Measurements from ENCODE around the gene SRGAP2. TPM values are rescaled to one million over a fixed set of nuclear protein-coding genes. Genes with fewer than 3 reads are reported as not detected.
A peak's percentile ranks its signal among the peaks of the same experiment; 100 is the strongest.
"Not testable (repeated sequence)": the region's sequence is repeated elsewhere in the genome, so short reads cannot be mapped to it uniquely, and the experiment has no call there.

Gene SRGAP2
- 100 to 1,000 TPM; 124 to 130 TPM for total RNA-seq

DNA sequence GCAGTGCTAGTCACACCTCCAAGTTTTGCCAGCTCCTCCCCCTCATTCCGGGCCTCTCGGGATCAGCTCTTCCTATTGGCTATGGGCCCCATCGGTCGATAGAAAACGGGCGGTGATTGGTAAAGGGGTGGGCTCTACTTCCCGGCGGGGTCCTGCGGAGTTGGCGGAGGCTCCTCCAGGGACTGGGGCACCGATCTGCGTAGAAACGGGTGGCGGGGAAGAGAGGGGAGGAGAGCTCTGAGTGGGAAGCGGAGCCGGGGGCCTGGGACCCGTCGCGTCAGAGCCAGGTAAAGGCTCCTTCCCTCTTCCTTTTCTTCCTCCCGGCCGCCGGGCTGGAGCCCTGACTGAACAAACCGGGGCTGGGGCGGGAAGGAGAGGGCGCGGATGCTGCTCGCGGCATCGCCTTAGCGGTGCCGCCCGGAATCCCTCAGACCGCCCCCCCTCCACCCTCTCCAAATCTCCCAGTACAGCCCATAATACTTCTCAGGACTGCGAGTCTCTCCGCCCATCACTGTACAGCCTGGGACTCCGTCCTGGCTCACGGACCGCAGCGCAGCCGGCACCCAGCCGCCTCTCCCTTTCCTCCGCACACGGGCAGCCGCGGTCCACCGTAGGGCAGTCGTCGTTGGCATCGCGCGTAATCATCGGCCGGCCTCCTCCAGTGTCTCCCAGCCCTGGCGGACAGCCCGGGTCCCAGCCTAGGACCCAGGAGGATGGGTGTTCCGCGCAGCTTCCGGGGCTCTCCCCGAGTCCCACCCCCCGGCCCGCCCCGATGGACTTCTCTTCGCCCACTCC lies at the start of gene SRGAP2:
SRGAP2 (plus strand) TSS at position 178 of the 795 bp plus-strand sequence. CDS start 2,430 bp downstream, outside the sequence.
- CTCF ChIA-PET; H3K9me3 Mint-ChIP-seq (ENCODE audit: low read depth); H3K27me3 Mint-ChIP-seq; H3K36me3 Mint-ChIP-seq; H3K4me1 Mint-ChIP-seq: not testable (repeated sequence)
- peak within 1 kb of the TSS; percentile 76 for H3K4me3 Mint-ChIP-seq
- DNase-seq (peak; percentile 76), ATAC-seq (peak; percentile 21)
- H3K27ac Mint-ChIP-seq: peak within 1 kb of the TSS; percentile 79

DNA sequence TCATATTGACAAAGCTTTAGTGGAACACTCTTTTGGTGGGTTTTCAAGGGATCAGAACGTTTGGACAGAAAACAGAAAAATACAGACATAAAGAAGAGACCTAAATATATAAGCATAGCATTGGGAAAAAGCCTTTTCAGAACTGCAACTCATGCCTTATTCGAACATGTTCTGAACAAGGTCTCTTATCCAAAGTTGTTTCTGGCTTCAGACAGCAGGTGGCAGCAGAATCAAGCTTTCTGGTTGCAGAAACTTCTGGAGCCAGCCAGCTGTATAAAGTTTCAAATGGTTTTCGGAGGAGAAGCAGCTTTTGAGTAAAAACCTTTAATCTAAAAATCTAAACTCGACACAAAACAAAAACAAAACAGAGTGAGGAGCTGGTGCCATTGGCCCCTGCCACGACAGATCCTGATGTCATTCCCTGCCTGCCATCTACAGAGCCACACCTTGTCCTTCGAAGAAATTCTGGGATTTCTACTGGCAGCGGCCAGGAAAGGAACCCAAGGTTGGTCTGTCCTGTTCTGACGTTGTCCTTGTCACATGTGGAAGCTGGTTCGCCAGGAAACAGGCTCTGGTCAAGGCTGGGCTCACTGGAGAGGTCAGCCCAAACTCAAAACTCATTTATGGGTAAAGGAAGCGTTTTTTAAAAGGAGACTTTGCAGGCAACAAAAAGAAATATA lies 35.9 kb upstream of the SRGAP2 start:
- H3K36me3 Mint-ChIP-seq; H3K4me3 Mint-ChIP-seq; H3K27ac Mint-ChIP-seq; H3K4me1 Mint-ChIP-seq; H3K9me3 Mint-ChIP-seq (ENCODE audit: low read depth); DNase-seq; H3K27me3 Mint-ChIP-seq; CTCF ChIA-PET: not testable (repeated sequence)
- peak; percentile 84 for ATAC-seq

DNA sequence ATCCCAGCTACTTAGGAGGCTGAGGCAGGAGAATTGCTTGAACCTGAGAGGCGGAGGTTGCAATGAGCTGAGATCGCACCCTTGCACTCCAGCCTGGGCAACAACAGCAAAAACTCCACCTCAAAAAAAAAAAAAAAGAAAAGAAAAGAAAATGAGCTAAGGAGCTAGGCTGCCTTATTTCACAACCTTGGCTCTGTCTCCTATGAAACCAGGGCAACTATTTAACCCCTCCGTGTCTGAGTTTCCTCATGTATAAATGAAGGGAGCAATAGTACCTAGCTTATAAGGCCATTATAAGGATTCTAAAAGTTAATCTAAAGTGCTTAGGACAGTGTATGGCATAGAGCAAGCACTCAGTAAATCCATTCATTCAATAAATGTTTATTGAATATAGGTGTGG lies 33.5 kb upstream of the SRGAP2 start:
- H3K36me3 Mint-ChIP-seq; CTCF ChIA-PET; DNase-seq; H3K4me1 Mint-ChIP-seq; H3K4me3 Mint-ChIP-seq; ATAC-seq; H3K9me3 Mint-ChIP-seq (ENCODE audit: low read depth); H3K27me3 Mint-ChIP-seq; H3K27ac Mint-ChIP-seq: not testable (repeated sequence)

DNA sequence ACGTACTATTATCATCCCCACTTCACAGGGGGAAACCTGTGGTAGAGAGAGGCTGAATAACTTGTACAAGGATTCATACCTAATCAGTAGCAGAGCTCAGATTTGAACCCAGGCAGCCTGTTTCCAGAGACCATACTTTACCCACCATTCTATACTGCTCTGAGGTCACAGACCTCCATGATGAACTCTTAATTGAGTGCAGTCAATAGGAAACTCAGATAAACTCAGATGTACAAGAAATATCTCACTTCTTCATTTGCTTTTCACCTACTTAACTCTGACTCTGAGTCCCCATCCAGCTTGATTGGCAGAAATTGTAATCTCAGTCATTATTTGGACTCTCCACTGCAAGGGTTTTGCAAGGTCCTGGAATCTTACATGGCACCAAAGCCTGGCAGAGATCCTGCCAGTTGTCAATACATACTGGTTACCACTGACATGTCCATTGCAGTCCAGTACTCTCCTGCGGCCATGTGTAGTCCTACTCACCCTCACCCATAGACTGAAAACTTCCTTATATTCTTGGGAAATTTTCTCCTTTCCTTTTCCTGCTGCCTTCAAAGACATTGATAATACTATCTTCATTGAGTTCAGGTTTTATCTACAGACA lies 30.1 kb upstream of the SRGAP2 start:
- H3K36me3 Mint-ChIP-seq; H3K9me3 Mint-ChIP-seq (ENCODE audit: low read depth); H3K27me3 Mint-ChIP-seq; CTCF ChIA-PET; H3K4me1 Mint-ChIP-seq; H3K27ac Mint-ChIP-seq; DNase-seq; ATAC-seq; H3K4me3 Mint-ChIP-seq: not testable (repeated sequence)

DNA sequence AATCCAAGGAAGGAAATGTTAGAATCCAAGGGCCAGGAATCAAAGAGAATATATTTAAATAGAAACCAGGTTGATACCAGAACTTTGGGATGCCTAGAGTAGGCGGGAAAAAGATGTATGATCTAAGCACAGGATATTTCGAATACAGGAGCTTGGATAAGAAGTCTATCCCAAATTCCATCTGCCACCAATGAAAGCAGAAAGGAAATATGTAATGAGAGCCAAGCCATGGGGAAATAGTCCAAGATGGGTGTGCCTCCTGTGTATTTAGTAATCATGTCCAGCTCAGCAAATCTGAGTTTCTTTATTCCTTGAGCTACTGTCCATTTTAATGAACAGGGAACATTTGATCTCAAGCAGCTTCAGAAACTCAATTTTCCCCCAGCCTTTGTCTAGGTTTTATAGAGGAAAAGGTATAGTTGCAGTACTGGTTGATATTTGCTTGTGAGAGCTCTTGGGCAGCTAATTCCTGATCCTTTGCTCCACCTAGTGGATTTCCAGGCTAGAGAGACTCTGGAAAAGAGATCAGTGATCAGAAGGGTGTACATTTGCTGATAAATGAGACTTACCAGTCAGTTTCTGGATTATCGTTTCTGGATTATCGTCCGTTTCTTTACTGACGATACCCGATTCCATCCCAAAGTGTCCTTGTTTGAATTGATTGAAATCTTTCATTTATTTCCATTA lies 29.0 kb upstream of the SRGAP2 start:
- H3K4me3 Mint-ChIP-seq; H3K4me1 Mint-ChIP-seq; H3K9me3 Mint-ChIP-seq (ENCODE audit: low read depth); ATAC-seq; CTCF ChIA-PET; DNase-seq; H3K27ac Mint-ChIP-seq; H3K27me3 Mint-ChIP-seq; H3K36me3 Mint-ChIP-seq: not testable (repeated sequence)

DNA sequence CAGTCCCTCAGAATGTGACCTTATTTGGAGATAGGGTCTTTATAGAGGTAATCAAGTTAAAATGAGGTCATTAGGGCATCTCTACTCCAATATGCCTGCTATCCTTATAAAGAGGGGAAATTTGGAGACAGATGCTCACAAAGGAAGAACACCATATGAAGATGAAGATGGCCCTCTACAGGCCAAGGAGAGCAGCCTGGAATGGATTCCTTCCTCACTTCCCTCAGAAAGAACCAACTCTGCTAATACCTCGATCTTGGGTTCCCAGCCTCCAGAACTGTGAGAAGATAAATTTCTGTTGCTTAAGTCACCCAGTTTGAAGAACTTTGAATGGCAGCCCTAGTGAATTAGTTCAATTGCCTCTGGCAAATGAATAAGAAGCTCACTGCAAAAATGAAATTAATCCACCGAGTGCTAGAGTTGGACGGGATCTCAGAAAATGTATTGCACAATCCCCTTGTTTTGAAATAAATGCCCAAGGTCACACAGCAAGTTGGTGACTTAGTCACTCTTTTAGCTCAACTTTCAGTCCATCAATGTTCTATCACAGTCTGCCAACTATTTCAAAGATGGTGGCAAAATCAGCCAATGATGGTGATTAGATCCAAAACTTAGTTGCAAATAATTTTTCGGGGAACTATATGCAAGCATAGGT lies 27.8 kb upstream of the SRGAP2 start:
- DNase-seq; H3K9me3 Mint-ChIP-seq (ENCODE audit: low read depth); H3K27ac Mint-ChIP-seq; H3K4me3 Mint-ChIP-seq; H3K4me1 Mint-ChIP-seq; ATAC-seq; H3K36me3 Mint-ChIP-seq; CTCF ChIA-PET; H3K27me3 Mint-ChIP-seq: not testable (repeated sequence)

DNA sequence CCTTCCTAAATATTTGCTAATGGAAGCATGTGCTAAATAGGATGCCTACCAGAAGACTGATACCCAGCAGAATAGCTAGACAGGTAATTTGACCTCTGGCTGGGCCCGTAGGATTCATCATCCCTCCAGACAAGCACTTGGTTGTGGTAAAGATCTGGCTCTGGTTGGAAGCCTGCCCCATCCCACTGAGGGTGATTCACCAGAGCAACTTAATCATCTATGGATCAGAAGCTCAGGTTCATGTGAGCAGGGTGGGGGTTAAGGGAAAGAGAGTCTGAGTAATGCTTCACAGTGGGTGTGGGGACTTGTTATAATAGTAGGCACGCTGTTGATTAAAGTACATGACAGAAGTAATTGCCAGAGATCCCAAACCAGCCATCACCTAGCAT lies 27.2 kb upstream of the SRGAP2 start:
- DNase-seq; CTCF ChIA-PET; H3K27ac Mint-ChIP-seq; ATAC-seq; H3K4me3 Mint-ChIP-seq; H3K9me3 Mint-ChIP-seq (ENCODE audit: low read depth); H3K27me3 Mint-ChIP-seq; H3K36me3 Mint-ChIP-seq; H3K4me1 Mint-ChIP-seq: not testable (repeated sequence)

DNA sequence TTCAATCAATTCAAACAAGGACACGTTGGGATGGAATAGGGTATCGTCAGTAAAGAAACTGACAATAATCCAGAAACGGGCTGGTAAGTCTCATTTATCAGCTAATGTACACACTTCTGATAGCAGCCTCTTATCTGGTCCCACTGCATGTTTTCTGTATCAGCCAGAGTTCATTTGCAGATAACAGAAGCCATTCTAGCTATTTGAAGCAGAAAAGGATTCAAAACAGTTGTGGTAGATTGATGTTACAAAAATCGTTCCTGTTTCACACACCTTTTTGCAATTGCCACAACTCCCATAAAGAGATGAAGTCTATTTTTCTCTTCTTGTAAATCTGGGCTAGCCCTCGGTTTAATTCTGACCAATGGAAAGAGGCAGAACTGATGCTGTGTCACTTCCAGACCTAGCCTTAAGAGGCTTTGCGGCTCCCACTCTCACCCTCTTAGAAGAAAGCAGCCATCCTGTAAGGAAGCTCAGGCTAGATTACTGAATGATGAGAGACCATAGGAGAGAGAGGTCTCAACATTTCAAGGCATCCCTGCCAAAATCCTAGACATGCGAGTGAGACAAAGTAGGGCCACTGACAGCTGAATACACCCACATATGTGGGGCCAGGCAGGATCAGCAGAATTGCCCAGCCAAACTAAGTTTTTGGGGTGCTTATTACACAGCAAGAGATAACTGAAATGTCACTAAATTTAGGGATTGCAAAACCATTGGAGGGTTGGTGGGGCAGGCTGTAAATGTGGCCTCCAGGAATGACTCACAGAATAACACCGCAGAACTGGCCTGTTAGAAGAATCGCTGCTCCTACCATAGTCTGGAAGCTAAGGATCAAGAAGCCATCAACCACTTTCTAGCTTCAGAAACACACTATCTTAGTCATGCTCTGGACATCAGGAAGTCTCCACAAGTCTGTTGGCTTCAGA lies 25.0 kb upstream of the SRGAP2 start:
- DNase-seq; H3K36me3 Mint-ChIP-seq; ATAC-seq; CTCF ChIA-PET; H3K27ac Mint-ChIP-seq; H3K4me1 Mint-ChIP-seq; H3K27me3 Mint-ChIP-seq; H3K4me3 Mint-ChIP-seq; H3K9me3 Mint-ChIP-seq (ENCODE audit: low read depth): not testable (repeated sequence)

DNA sequence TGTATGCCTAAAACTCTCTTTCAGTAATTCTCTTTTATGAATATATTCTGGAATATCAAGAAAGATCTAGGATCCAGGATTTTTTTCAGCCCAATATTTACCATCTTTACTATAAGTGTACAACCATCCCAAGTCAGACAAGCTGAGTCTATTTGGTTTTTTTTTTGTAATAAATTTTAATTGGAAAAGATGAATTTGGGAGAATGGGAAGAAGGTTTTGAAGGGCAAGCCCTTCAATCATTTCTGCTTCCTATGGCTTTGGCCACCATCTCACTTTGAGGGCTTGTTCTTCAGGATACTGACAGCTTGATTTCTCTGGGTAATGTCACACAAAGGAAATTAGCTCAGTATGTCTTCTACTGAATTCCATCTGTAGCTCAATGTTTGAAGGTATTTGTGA lies 23.7 kb upstream of the SRGAP2 start:
- H3K27me3 Mint-ChIP-seq; DNase-seq; CTCF ChIA-PET; H3K4me1 Mint-ChIP-seq; H3K4me3 Mint-ChIP-seq; ATAC-seq; H3K27ac Mint-ChIP-seq; H3K36me3 Mint-ChIP-seq; H3K9me3 Mint-ChIP-seq (ENCODE audit: low read depth): not testable (repeated sequence)

DNA sequence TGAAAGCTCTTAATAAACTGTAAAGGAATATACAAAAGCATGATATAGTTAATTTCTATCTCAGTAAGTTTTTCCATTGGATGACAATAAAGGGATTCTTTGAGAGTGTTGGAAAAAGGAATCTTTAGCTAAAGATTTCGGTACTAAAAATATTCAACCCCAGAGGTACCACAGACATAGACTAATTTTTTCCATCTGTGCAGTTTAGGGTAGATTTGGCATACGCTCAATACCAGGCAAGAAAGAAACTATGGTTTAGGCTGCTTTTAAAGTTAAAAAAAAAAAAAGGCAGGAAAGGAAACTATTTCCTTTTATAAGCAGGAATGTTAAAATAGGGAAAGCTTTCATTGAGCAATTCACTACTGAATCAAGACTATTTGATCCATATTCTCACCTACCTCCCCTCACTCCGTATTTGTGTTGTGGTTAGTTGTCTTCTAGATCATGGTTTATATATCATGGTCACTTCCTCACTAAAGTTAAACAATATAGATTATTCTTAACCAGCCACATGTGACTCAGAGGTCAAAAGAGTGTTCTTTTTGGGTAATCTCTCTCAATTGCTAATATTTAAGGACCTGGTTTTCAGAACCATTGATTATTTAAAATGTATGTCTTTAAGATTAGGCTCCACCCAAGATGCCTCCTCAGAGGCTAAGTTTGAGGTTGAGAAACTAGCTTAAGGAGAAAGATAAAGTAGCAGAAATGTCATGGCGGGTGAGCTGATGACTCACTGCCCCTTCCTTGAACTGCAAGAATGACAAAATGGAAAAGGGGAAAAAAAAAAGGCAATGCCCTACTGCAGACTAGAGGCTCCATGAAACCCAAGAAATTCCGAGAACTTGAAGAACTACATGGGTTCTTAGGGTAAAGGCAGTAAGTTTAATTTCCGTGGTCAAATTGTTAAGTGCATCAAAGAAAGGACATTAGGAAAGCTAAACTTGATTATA lies 20.7 kb upstream of the SRGAP2 start:
- H3K27me3 Mint-ChIP-seq; DNase-seq; CTCF ChIA-PET; H3K9me3 Mint-ChIP-seq (ENCODE audit: low read depth); ATAC-seq; H3K36me3 Mint-ChIP-seq; H3K27ac Mint-ChIP-seq; H3K4me1 Mint-ChIP-seq; H3K4me3 Mint-ChIP-seq: not testable (repeated sequence)

DNA sequence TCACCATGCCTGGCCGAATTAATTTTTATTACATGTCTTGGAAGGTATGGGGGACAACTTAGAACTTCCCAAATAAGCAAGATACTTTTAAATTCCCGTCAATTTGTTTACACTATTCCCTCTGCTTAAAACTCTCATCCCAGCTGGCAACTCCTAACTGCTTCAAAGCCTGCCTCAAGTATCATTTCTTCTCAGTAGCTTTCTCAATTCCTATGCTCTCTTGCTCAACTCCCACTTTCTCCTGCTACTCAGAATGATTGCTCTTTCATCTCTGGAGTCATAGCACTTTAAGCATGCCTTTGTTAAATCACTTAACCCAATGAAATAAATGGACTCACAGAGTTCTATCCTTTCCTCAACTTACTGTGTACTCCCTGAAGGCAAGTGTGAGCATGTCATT lies 19.6 kb upstream of the SRGAP2 start:
- H3K36me3 Mint-ChIP-seq; H3K27ac Mint-ChIP-seq; H3K27me3 Mint-ChIP-seq; ATAC-seq; H3K4me3 Mint-ChIP-seq; H3K4me1 Mint-ChIP-seq; DNase-seq; H3K9me3 Mint-ChIP-seq (ENCODE audit: low read depth); CTCF ChIA-PET: not testable (repeated sequence)

DNA sequence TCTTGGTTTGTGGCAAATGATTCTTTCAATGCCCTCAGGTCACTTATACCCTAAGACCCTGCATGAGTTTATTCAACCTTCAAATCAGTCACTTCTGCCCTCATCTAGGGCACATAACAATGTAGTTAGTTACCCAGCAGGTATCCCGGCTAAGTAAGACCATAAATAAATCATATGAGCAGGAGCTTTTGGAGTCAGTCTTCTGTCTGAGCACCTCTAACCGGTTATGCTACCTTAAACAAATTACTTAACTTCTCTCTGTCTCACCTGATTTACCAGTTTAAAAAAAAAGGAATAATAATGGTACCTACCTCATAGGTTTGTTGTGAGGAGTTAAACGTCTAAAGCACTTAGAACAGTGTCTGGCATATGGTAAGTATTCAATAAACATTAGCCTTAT lies 17.6 kb upstream of the SRGAP2 start:
- H3K4me3 Mint-ChIP-seq; H3K9me3 Mint-ChIP-seq (ENCODE audit: low read depth); ATAC-seq: not testable (repeated sequence)

More for the DNA sequence above, 17.6 kb upstream of the SRGAP2 start:
- H3K27ac Mint-ChIP-seq, H3K27me3 Mint-ChIP-seq, CTCF ChIA-PET, DNase-seq, H3K36me3 Mint-ChIP-seq, H3K4me1 Mint-ChIP-seq: not testable (repeated sequence)
